Measurements from ENCODE around the gene USP48.

DNA sequence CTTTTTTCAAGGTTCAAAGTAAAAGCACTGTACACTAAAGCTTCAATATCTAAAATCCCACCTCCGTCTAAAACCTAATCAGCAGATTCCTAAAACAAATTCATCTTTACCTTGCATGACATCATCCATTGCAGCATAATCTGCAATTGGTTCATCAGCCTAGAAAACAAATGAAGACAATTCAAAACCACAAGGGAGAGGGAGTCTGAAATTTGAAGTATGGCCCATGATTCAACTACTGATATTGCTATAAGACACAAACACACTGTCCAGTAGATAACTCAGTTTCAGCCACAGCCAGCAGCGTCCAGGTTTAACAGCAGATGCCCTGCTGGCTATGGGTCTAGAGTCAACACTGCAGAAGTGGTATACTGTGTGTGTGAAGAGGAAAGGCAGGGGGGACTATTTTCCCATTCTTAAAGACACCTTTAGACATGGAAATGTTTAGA, 95.8 kb downstream of the USP48 start:
- TF ChIP-seq, protein P1, sequence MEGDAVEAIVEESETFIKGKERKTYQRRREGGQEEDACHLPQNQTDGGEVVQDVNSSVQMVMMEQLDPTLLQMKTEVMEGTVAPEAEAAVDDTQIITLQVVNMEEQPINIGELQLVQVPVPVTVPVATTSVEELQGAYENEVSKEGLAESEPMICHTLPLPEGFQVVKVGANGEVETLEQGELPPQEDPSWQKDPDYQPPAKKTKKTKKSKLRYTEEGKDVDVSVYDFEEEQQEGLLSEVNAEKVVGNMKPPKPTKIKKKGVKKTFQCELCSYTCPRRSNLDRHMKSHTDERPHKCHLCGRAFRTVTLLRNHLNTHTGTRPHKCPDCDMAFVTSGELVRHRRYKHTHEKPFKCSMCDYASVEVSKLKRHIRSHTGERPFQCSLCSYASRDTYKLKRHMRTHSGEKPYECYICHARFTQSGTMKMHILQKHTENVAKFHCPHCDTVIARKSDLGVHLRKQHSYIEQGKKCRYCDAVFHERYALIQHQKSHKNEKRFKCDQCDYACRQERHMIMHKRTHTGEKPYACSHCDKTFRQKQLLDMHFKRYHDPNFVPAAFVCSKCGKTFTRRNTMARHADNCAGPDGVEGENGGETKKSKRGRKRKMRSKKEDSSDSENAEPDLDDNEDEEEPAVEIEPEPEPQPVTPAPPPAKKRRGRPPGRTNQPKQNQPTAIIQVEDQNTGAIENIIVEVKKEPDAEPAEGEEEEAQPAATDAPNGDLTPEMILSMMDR (IDR thresholded peaks at IDR 0.05 in 4 of 5, conservative IDR thresholded peaks at IDR 0.05 in 1 of 5) = no peak
- no peak for TF ChIP-seq POLR2A (IDR thresholded peaks at IDR 0.05)

Measured in gastrocnemius medialis (tissue), 4 donors.